Fibroblast of mammary gland (primary cell): Measurements from ENCODE around the gene BIRC7.
"Not testable (repeated sequence)": the region's sequence is repeated elsewhere in the genome, so short reads cannot be mapped to it uniquely, and the experiment has no call there.

Experiments
- DNase-seq: peaks from one replicate; pipeline ENCODE4 v3.0.0-alpha.2; 2010; ENCODE audit warnings: low read depth
- H3K4me3 ChIP-seq: 2 replicates; pipeline ENCODE4 v1.5.1; 2011; ENCODE audit warnings: low read depth, mild to moderate bottlenecking, low read length, moderate library complexity; ENCODE audit not compliant: control insufficient read depth
- CTCF ChIP-seq: conservative IDR thresholded peaks from 2 replicates; pipeline ENCODE4 v1.5.1; 2011; ENCODE audit warnings: low read depth, low read length, inconsistent platforms; ENCODE audit not compliant: control insufficient read depth, insufficient read depth

The BIRC7 gene

GRCh38 chr20:63218701-63219446 lies 16.8 kb upstream of the BIRC7 start:
- no peak for DNase-seq
- TF ChIP-seq CTCF: no peak

GRCh38 chr20:63219447-63219821 lies 16.3 kb upstream of the BIRC7 start:
- TF ChIP-seq CTCF: no peak
- no peak for DNase-seq
- no peak overlapping the region for H3K4me3 ChIP-seq

More at GRCh38 chr20:63218701-63219446, 16.8 kb upstream of the BIRC7 start:
- no peak overlapping the region for H3K4me3 ChIP-seq

GRCh38 chr20:63219866-63220521 lies 15.7 kb upstream of the BIRC7 start:
- no peak overlapping the region for H3K4me3 ChIP-seq
- DNase-seq: no peak
- TF ChIP-seq CTCF: no peak

- H3K4me3 ChIP-seq: no peak overlapping the region
- no peak for TF ChIP-seq CTCF
- DNase-seq: no peak
Observed at GRCh38 chr20:63220696-63221399, 14.9 kb upstream of the BIRC7 start.

GRCh38 chr20:63221400-63222053 lies 14.2 kb upstream of the BIRC7 start:
- H3K4me3 ChIP-seq, DNase-seq: not testable (repeated sequence)

- no peak overlapping the region for H3K4me3 ChIP-seq
- no peak for DNase-seq
- no peak for TF ChIP-seq CTCF
Observed at GRCh38 chr20:63222541-63222940, 13.2 kb upstream of the BIRC7 start.
